Large intestine (tissue), 3 donors: ENCODE measurements around the gene PTPRD. TPM values are rescaled to one million over a fixed set of nuclear protein-coding genes. Genes with fewer than 3 reads are reported as not detected.
"Not testable (repeated sequence)": the region's sequence is repeated elsewhere in the genome, so short reads cannot be mapped to it uniquely, and the experiment has no call there.

ENCODE experiments used
- DNase-seq, 2 donors: peaks; one replicate each; pipeline versions ENCODE4 v3.0.0 to v3.0.0-alpha.2; 2013
- H3K27ac ChIP-seq: one replicate; pipeline ENCODE4 v1.5.1; 2013; ENCODE audit warnings: low read length
- H3K27me3 ChIP-seq: 2 replicates; pipeline ENCODE4 v1.6.1; 2013; ENCODE audit warnings: low read length; ENCODE audit not compliant: control insufficient read depth, insufficient read depth
- H3K36me3 ChIP-seq: 2 replicates; pipeline ENCODE4 v1.6.1; 2013; ENCODE audit warnings: low read length; ENCODE audit not compliant: control insufficient read depth, insufficient read depth
- H3K4me1 ChIP-seq: one replicate; pipeline ENCODE4 v1.6.1; 2013; ENCODE audit warnings: low read length; ENCODE audit not compliant: control insufficient read depth, insufficient read depth
- H3K4me3 ChIP-seq: one replicate; pipeline ENCODE4 v1.5.1; 2013; ENCODE audit warnings: low read length
- H3K9me3 ChIP-seq: one replicate; pipeline ENCODE4 v1.6.1; 2013; ENCODE audit warnings: mild to moderate bottlenecking, low read depth, low read length, moderate library complexity; ENCODE audit not compliant: control insufficient read depth
- WGBS: methylation state at CpG from one replicate; pipeline ENCODE4 v1.1.5; 2013; ENCODE audit warnings: low lambda C conversion rate; ENCODE audit not compliant: insufficient coverage; 5-methylcytosine and 5-hydroxymethylcytosine counted together
- polyA plus RNA-seq: library from polyadenylated mRNA; unstranded; fragments of 120-200 nt; gene quantifications from one replicate; pipeline ENCODE4 v1.2.1, GENCODE V29; 2013

Gene PTPRD
- polyA plus RNA-seq, 1 donor = 12.0 TPM

- Histone ChIP-seq H3K36me3 (no peaks in the 10 kb centered on the region), H3K9me3 (no peaks in the 10 kb centered on the region), H3K27ac (no peak overlapping the region), H3K27me3 (no peaks in the 10 kb centered on the region), H3K4me1 (no peaks in the 10 kb centered on the region), H3K4me3 (no peak overlapping the region)
- DNase-seq = no peak
These were observed 1275.7 kb downstream of the PTPRD start for GRCh38 chr9:9337129-9337528.

- no peak overlapping the region for H3K4me3 ChIP-seq
- DNase-seq = no peak
- no peaks in the 10 kb centered on the region for H3K9me3 ChIP-seq
- H3K27ac ChIP-seq = no peak overlapping the region
- no peaks in the 10 kb centered on the region for H3K27me3 ChIP-seq
- H3K36me3 ChIP-seq = no peaks in the 10 kb centered on the region
- H3K4me1 ChIP-seq = no peaks in the 10 kb centered on the region
These were observed 1286.1 kb downstream of the PTPRD start for GRCh38 chr9:9326749-9327148.

DNA sequence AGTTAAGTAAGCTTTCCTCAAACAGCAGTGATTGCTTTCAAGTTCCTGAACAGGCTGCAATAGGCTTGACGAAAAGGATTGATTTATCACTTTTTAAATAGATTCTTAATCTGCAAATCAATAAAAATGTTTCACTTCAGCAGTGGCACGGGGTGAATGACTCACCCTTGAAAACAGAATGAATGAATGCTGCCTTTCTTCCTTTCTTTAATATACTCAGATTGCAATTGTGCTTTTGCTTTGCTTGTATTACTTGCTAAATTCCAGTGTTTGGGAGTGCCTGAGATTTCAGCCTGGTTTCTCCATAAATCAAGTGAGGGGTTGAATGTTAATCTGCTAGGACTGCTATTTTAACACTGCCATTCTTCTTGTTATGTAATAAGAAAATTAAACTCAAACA is 1293.8 kb downstream of the PTPRD start:
- Histone ChIP-seq H3K27ac (no peak overlapping the region), H3K9me3 (no peaks in the 10 kb centered on the region), H3K4me3 (no peak overlapping the region), H3K27me3 (no peaks in the 10 kb centered on the region), H3K36me3 (no peaks in the 10 kb centered on the region), H3K4me1 (no peaks in the 10 kb centered on the region)
- DNase-seq = no peak
- WGBS = 20% methylated on average over 1 of the region's 2 CpGs

DNA sequence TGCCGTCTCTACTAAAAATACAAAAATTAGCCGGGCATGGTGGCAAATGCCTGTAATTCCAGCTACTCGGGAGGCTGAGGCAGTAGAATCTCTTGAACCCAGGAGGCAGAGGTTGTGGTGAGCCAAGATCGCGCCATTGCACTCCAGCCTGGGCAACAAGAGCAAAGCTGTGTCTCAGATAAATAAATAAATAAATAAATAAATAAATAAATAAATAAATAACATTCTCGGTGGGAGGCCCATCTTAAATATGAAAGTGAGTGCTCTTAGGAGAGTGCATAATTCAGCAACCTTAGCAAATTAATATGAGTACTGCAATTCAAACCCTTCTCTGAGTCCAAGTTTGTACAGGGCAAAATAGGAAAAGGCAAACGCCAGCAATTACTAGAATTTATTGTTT is 1302.1 kb downstream of the PTPRD start:
- H3K36me3 ChIP-seq, H3K9me3 ChIP-seq, H3K4me1 ChIP-seq, H3K27me3 ChIP-seq, H3K4me3 ChIP-seq, H3K27ac ChIP-seq, DNase-seq: not testable (repeated sequence)
- 88% methylated on average over 1 of the region's 7 CpGs for WGBS

DNA sequence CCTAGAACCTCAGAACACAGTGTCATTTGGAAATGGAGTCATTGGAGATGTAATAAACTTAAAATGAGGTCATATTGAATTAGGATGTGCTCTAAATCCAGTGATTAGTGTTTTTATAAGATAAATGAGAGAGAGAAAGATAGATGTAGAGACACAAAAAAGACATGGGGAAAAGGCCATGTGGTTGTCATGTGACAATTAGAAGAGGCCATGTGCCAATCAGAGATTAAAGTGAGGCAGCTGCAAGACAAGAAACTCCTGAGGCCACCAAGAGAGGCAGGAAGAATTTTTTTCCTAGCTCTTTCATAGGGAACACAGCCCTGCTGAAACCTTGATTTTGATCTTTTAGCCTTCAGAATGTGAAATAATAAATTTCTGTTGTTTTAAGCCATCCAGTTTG is 1307.2 kb downstream of the PTPRD start:
- Histone ChIP-seq H3K36me3 (no peaks in the 10 kb centered on the region), H3K27ac (no peak overlapping the region), H3K27me3 (no peaks in the 10 kb centered on the region), H3K4me3 (no peak overlapping the region), H3K4me1 (no peaks in the 10 kb centered on the region), H3K9me3 (no peaks in the 10 kb centered on the region)
- no peak for DNase-seq

- Histone ChIP-seq H3K36me3 (no peaks in the 10 kb centered on the region), H3K9me3 (no peaks in the 10 kb centered on the region), H3K27ac (no peak overlapping the region), H3K27me3 (no peaks in the 10 kb centered on the region), H3K4me3 (no peak overlapping the region), H3K4me1 (no peaks in the 10 kb centered on the region)
- WGBS = 60% methylated on average over 1 of the region's 1 CpG
- no peak for DNase-seq
These were observed 1313.7 kb downstream of the PTPRD start for GRCh38 chr9:9299134-9299533.

GRCh38 chr9:9286001-9286400 is 1326.8 kb downstream of the PTPRD start:
- no peak overlapping the region for H3K27ac ChIP-seq
- H3K4me1 ChIP-seq = no peaks in the 10 kb centered on the region
- H3K27me3 ChIP-seq = no peaks in the 10 kb centered on the region
- no peak for DNase-seq
- H3K36me3 ChIP-seq = no peaks in the 10 kb centered on the region
- WGBS = 100% methylated on average over 2 of the region's 2 CpGs
- no peaks in the 10 kb centered on the region for H3K9me3 ChIP-seq
- no peak overlapping the region for H3K4me3 ChIP-seq

- Histone ChIP-seq H3K27ac (no peak overlapping the region), H3K9me3 (no peaks in the 10 kb centered on the region), H3K4me3 (no peak overlapping the region), H3K27me3 (no peaks in the 10 kb centered on the region), H3K4me1 (no peaks in the 10 kb centered on the region), H3K36me3 (no peaks in the 10 kb centered on the region)
- no CpG with 5 or more reads among the region's 2 CpGs for WGBS
- DNase-seq = no peak
These were observed 1328.6 kb downstream of the PTPRD start for GRCh38 chr9:9284201-9284600.

GRCh38 chr9:9283159-9283986 is 1329.4 kb downstream of the PTPRD start:
- Histone ChIP-seq H3K9me3 (no peaks in the 10 kb centered on the region), H3K27me3 (no peaks in the 10 kb centered on the region), H3K4me1 (no peaks in the 10 kb centered on the region), H3K36me3 (no peaks in the 10 kb centered on the region), H3K4me3 (no peak overlapping the region), H3K27ac (no peak overlapping the region)
- 100% methylated on average over 2 of the region's 2 CpGs for WGBS
- no peak for DNase-seq

- no peaks in the 10 kb centered on the region for H3K36me3 ChIP-seq
- H3K4me1 ChIP-seq = no peaks in the 10 kb centered on the region
- H3K27me3 ChIP-seq = no peaks in the 10 kb centered on the region
- no peak for DNase-seq
- H3K4me3 ChIP-seq = no peak overlapping the region
- 100% methylated on average over 2 of the region's 4 CpGs for WGBS
- no peak overlapping the region for H3K27ac ChIP-seq
- H3K9me3 ChIP-seq = no peaks in the 10 kb centered on the region
These were observed 1337.2 kb downstream of the PTPRD start for GRCh38 chr9:9275601-9276000.

GRCh38 chr9:9257999-9258498 is 1354.8 kb downstream of the PTPRD start:
- no peaks in the 10 kb centered on the region for H3K27me3 ChIP-seq
- no peaks in the 10 kb centered on the region for H3K9me3 ChIP-seq
- 100% methylated on average over 1 of the region's 3 CpGs for WGBS
- no peak overlapping the region for H3K27ac ChIP-seq
- H3K4me1 ChIP-seq = no peaks in the 10 kb centered on the region
- H3K36me3 ChIP-seq = no peaks in the 10 kb centered on the region
- H3K4me3 ChIP-seq = no peak overlapping the region
- no peak for DNase-seq
